Neural progenitor cell (in vitro differentiated cells): ENCODE results near the gene GNB5. TPM values are rescaled to one million over a fixed set of nuclear protein-coding genes. Genes with fewer than 3 reads are reported as not detected.

ENCODE experiments used
- DNase-seq: peaks from one replicate; pipeline ENCODE4 v3.0.0-alpha.2; 2016; ENCODE audit warnings: low spot score
- H2AFZ ChIP-seq: fragments of 200-600 bp; sonication (generic); replicated peaks from 2 replicates; pipeline ENCODE4 v1.6.1; 2016; ENCODE audit warnings: antibody characterized with exemption
- H3F3A ChIP-seq: fragments of 200-600 bp; sonication (generic); 2 replicates; pipeline ENCODE4 v1.6.1; 2016; ENCODE audit warnings: antibody characterized with exemption, low read depth
- H3K27ac ChIP-seq: fragments of 200-600 bp; sonication (generic); 2 replicates; pipeline ENCODE4 v1.5.1; 2016; ENCODE audit warnings: mild to moderate bottlenecking
- H3K27me3 ChIP-seq: fragments of 200-600 bp; sonication (generic); 2 replicates; pipeline ENCODE4 v1.6.1; 2016; ENCODE audit warnings: mild to moderate bottlenecking, moderate library complexity
- H3K36me3 ChIP-seq: fragments of 200-600 bp; sonication (generic); 2 replicates; pipeline ENCODE4 v1.5.1; 2016
- H3K4me1 ChIP-seq: fragments of 200-600 bp; sonication (generic); 2 replicates; pipeline ENCODE4 v1.6.1; 2016; ENCODE audit warnings: mixed run types
- H3K4me2 ChIP-seq: fragments of 200-600 bp; sonication (generic); 2 replicates; pipeline ENCODE4 v1.6.1; 2016
- H3K4me3 ChIP-seq: fragments of 200-600 bp; sonication (generic); 2 replicates; pipeline ENCODE4 v1.5.1; 2016
- H3K79me2 ChIP-seq: fragments of 200-600 bp; sonication (generic); 2 replicates; pipeline ENCODE4 v1.6.1; 2016; ENCODE audit warnings: low read depth
- H3K9ac ChIP-seq: fragments of 200-600 bp; sonication (generic); 2 replicates; pipeline ENCODE4 v1.6.1; 2016
- H3K9me3 ChIP-seq: fragments of 200-600 bp; sonication (generic); 2 replicates; pipeline ENCODE4 v1.5.1; 2016; ENCODE audit warnings: low read depth
- H4K20me1 ChIP-seq: fragments of 200-600 bp; sonication (generic); 2 replicates; pipeline ENCODE4 v1.6.1; 2016; ENCODE audit warnings: low read depth
- H3K27ac Mint-ChIP-seq: 3 replicates; pipeline ENCODE4 v1.8.0; 2021; ENCODE audit warnings: mixed read lengths
- H3K27me3 Mint-ChIP-seq: 2 replicates; pipeline ENCODE4 v1.8.0; 2022; ENCODE audit warnings: low read depth, mild to moderate bottlenecking, inconsistent platforms, moderate library complexity, mixed read lengths; ENCODE audit not compliant: insufficient read depth
- H3K36me3 Mint-ChIP-seq: 3 replicates; pipeline ENCODE4 v1.8.0; 2021; ENCODE audit warnings: mixed read lengths
- H3K4me1 Mint-ChIP-seq: 3 replicates; pipeline ENCODE4 v1.8.0; 2021; ENCODE audit warnings: mixed read lengths
- H3K4me3 Mint-ChIP-seq: 3 replicates; pipeline ENCODE4 v1.8.0; 2021; ENCODE audit warnings: mild to moderate bottlenecking, moderate library complexity, mixed read lengths
- H3K9me3 Mint-ChIP-seq: 3 replicates; pipeline ENCODE4 v1.8.0; 2020; ENCODE audit warnings: mixed read lengths
- EZH2 ChIP-seq: fragments of 200-600 bp; sonication (generic); IDR thresholded peaks from 2 replicates; pipeline ENCODE4 v1.6.1; 2017; ENCODE audit warnings: antibody characterized with exemption, mild to moderate bottlenecking, moderate library complexity
- EZH2phosphoT487 ChIP-seq: fragments of 200-600 bp; sonication (generic); IDR thresholded peaks from 2 replicates; pipeline ENCODE4 v1.6.1; 2017; ENCODE audit warnings: antibody characterized with exemption
- total RNA-seq: library from RNA; depleted of rRNA; stranded (reverse); fragments of >200 nt; gene quantifications from 2 replicates; pipeline ENCODE4 v1.2.3, GENCODE V29; 2015; ENCODE audit warnings: low replicate concordance
- TF ChIP-seq, protein P1 (sequence below): fragments of 200-600 bp; sonication (generic); IDR thresholded peaks from 2 replicates; pipeline ENCODE4 v1.5.1; 2017; ENCODE audit warnings: antibody characterized with exemption, mild to moderate bottlenecking

GNB5 gene
- total RNA-seq, 1 donor from 2014 or later, result 36.0 TPM

- peaks cover under 1% of the 10 kb centered on the region for H3K4me1 ChIP-seq
- Mint-ChIP-seq H3K4me1 (peaks cover 13% of the 10 kb centered on the region), H3K27me3 (peaks cover 2% of the 10 kb centered on the region), H3K4me3 (no peak overlapping the region), H3K27ac (no peak overlapping the region), H3K36me3 (peaks cover 10% of the 10 kb centered on the region), H3K9me3 (no peaks in the 10 kb centered on the region)
- H3K9ac ChIP-seq, result no peak overlapping the region
- H3K27ac ChIP-seq, result no peak overlapping the region
- no peak overlapping the region for H3K4me2 ChIP-seq
- H3K27me3 ChIP-seq, result no peaks in the 10 kb centered on the region
- H4K20me1 ChIP-seq, result no peaks in the 10 kb centered on the region
- H3K4me3 ChIP-seq, result no peak overlapping the region
- no peak for DNase-seq
- H3K36me3 ChIP-seq, result no peaks in the 10 kb centered on the region
- no peak for TF ChIP-seq EZH2phosphoT487
- H3F3A ChIP-seq, result no peaks in the 10 kb centered on the region
- no peak overlapping the region for H2AFZ ChIP-seq
- H3K79me2 ChIP-seq, result no peaks in the 10 kb centered on the region
- H3K9me3 ChIP-seq, result no peaks in the 10 kb centered on the region
Observed at GRCh38 chr15:52144656-52145178, 46.5 kb downstream of the GNB5 start.

DNA sequence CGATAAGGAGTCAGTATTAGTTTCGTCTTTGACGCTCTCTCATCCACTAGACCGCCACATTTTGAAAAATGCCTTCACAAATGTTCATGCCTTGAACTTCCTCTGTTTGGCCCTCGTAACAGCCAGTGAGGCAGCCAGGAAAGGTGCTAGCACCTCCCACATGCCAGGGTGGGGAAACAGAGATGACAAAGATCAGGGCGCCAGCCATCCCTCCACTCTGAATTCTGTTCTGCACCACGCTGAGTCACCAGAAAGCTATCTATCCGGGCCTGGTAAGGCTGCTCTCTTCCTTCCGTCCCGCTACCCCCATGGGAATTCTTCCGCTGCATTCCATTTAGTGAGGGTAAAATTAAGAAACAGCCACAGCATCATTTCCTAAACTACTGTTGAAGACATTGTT, 47.3 kb downstream of the GNB5 start:
- H3K27me3 Mint-ChIP-seq, result peaks cover 2% of the 10 kb centered on the region
- Histone ChIP-seq H3K9me3 (no peaks in the 10 kb centered on the region), H3K4me1 (peaks cover 4% of the 10 kb centered on the region), H2AFZ (no peak overlapping the region), H3K27me3 (no peaks in the 10 kb centered on the region), H3F3A (no peaks in the 10 kb centered on the region), H3K4me3 (no peak overlapping the region), H3K36me3 (no peaks in the 10 kb centered on the region), H3K4me2 (no peak overlapping the region), H3K79me2 (no peaks in the 10 kb centered on the region), H3K9ac (no peak overlapping the region), H3K27ac (no peak overlapping the region), H4K20me1 (peaks cover 6% of the 10 kb centered on the region)
- H3K4me1 Mint-ChIP-seq, result peaks cover 18% of the 10 kb centered on the region
- H3K9me3 Mint-ChIP-seq, result no peaks in the 10 kb centered on the region
- no peak overlapping the region for H3K27ac Mint-ChIP-seq
- TF ChIP-seq EZH2 (no peak), EZH2phosphoT487 (no peak)
- TF ChIP-seq, protein P1, sequence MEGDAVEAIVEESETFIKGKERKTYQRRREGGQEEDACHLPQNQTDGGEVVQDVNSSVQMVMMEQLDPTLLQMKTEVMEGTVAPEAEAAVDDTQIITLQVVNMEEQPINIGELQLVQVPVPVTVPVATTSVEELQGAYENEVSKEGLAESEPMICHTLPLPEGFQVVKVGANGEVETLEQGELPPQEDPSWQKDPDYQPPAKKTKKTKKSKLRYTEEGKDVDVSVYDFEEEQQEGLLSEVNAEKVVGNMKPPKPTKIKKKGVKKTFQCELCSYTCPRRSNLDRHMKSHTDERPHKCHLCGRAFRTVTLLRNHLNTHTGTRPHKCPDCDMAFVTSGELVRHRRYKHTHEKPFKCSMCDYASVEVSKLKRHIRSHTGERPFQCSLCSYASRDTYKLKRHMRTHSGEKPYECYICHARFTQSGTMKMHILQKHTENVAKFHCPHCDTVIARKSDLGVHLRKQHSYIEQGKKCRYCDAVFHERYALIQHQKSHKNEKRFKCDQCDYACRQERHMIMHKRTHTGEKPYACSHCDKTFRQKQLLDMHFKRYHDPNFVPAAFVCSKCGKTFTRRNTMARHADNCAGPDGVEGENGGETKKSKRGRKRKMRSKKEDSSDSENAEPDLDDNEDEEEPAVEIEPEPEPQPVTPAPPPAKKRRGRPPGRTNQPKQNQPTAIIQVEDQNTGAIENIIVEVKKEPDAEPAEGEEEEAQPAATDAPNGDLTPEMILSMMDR, result no peak
- H3K4me3 Mint-ChIP-seq, result no peak overlapping the region
- peaks cover 10% of the 10 kb centered on the region for H3K36me3 Mint-ChIP-seq
- DNase-seq, result no peak

- Histone ChIP-seq H3K4me2 (no peak overlapping the region), H3K4me3 (no peak overlapping the region), H3K9me3 (no peaks in the 10 kb centered on the region), H2AFZ (no peak overlapping the region), H3K79me2 (no peaks in the 10 kb centered on the region), H3K27ac (no peak overlapping the region), H3K4me1 (peaks cover 4% of the 10 kb centered on the region), H3K27me3 (no peaks in the 10 kb centered on the region), H3K9ac (no peak overlapping the region), H4K20me1 (peaks cover 6% of the 10 kb centered on the region), H3F3A (no peaks in the 10 kb centered on the region), H3K36me3 (no peaks in the 10 kb centered on the region)
- H3K9me3 Mint-ChIP-seq, result no peaks in the 10 kb centered on the region
- no peak for DNase-seq
- H3K4me3 Mint-ChIP-seq, result no peak overlapping the region
- H3K36me3 Mint-ChIP-seq, result peaks cover 3% of the 10 kb centered on the region
- TF ChIP-seq EZH2 (no peak), EZH2phosphoT487 (no peak)
- TF ChIP-seq, protein P1, result no peak
- no peaks in the 10 kb centered on the region for H3K27me3 Mint-ChIP-seq
- no peak overlapping the region for H3K27ac Mint-ChIP-seq
- peaks cover 25% of the 10 kb centered on the region for H3K4me1 Mint-ChIP-seq
Observed at GRCh38 chr15:52140646-52141045, 50.5 kb downstream of the GNB5 start.

DNA sequence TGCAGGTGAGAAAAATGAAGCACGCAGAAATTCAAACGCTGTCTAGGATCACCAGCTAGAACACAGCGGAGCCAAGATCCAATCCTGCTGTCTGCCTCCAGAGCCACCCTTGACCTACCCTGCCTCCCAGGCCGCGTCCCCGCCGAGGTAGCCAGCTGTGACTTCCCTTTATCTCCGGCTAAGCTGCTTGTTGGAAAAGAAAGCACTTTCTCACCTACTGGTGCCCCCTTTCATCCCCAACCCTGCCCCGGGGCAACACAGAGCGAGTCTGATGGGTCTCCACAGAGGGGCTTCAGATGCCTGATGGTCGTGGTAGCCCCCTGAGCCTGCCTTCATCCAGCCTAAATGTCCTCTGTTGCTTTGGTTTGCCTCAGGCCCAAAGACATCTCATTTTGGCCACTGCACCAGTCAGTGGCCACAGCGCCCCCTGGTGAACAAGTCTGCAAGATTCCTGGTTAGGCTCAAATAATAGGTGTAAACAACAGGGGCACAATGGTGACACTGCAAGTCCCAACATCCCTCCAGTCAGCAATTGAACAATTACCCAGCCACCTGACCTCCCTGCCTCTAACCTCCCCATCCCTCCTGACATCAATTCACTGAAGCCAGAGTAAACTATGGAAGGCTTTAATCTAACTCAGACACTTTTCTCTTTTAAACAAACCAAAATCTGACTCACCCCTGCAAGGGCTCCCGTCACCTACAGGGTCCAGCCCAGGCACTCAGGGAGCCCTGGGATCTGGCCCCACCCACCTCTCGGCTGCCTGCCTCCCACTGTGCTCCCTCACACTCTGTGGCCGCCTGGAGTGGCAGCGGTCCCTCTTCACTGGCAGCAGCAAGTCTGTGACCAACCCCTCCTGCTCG, 51.4 kb downstream of the GNB5 start:
- H3K9ac ChIP-seq, result no peak overlapping the region
- peak; percentile 83 for DNase-seq
- no peaks in the 10 kb centered on the region for H3K9me3 Mint-ChIP-seq
- no peaks in the 10 kb centered on the region for H3K79me2 ChIP-seq
- TF ChIP-seq EZH2, result no peak
- TF ChIP-seq, protein P1, result peak; percentile 95
- no peak overlapping the region for H2AFZ ChIP-seq
- H3K27me3 ChIP-seq, result no peaks in the 10 kb centered on the region
- no peak overlapping the region for H3K4me3 Mint-ChIP-seq
- H3K27ac Mint-ChIP-seq, result peak overlapping the region; percentile 72
- H3K4me3 ChIP-seq, result no peak overlapping the region
- no peaks in the 10 kb centered on the region for H3K9me3 ChIP-seq
- no peak overlapping the region for H3K4me2 ChIP-seq
- H3K36me3 Mint-ChIP-seq, result peaks cover 2% of the 10 kb centered on the region
- no peaks in the 10 kb centered on the region for H3K36me3 ChIP-seq
- H3K4me1 ChIP-seq, result peaks cover 4% of the 10 kb centered on the region
- no peaks in the 10 kb centered on the region for H3K27me3 Mint-ChIP-seq
- no peaks in the 10 kb centered on the region for H3F3A ChIP-seq
- H3K27ac ChIP-seq, result no peak overlapping the region
- peaks cover 6% of the 10 kb centered on the region for H4K20me1 ChIP-seq
- peaks cover 25% of the 10 kb centered on the region for H3K4me1 Mint-ChIP-seq
